CD4-positive, CD25-positive, alpha-beta regulatory T cell (primary cell): Measurements from ENCODE around the gene INTS13. TPM values are rescaled to one million over a fixed set of nuclear protein-coding genes. Genes with fewer than 3 reads are reported as not detected.

Source experiments
- ATAC-seq, 2 donors: fragments of 150-1000 bp; cut with Tn5 transposase; one replicate each; pipeline ENCODE4 v1.10.0; 2021; ENCODE audit warnings: low read depth in 2 of 2, moderate number of reproducible peaks in 2 of 2, moderate library complexity in 1 of 2
- DNase-seq, 3 donors: peaks; one replicate each; pipeline versions ENCODE4 v3.0.0 to v3.0.0-alpha.2; 2012 to 2022; ENCODE audit warnings: mixed read lengths in 1 of 3
- H3K27ac ChIP-seq: one replicate; pipeline ENCODE4 v1.7.0; 2013; ENCODE audit warnings: mild to moderate bottlenecking, low read length; ENCODE audit not compliant: insufficient read depth, poor library complexity, severe bottlenecking
- H3K27me3 ChIP-seq: one replicate; pipeline ENCODE4 v1.7.0; 2013; ENCODE audit warnings: low read length; ENCODE audit not compliant: control insufficient read depth, insufficient read depth
- H3K36me3 ChIP-seq: one replicate; pipeline ENCODE4 v1.7.0; 2013; ENCODE audit warnings: mild to moderate bottlenecking, low read length, moderate library complexity; ENCODE audit not compliant: control insufficient read depth, insufficient read depth
- H3K4me1 ChIP-seq: 2 replicates; pipeline ENCODE4 v1.7.0; 2013; ENCODE audit warnings: mild to moderate bottlenecking, low read length; ENCODE audit not compliant: insufficient read depth, control insufficient read depth, poor library complexity, severe bottlenecking
- H3K4me3 ChIP-seq: one replicate; pipeline ENCODE4 v1.7.0; 2013; ENCODE audit warnings: low read depth, mild to moderate bottlenecking, low read length, moderate library complexity
- H3K9me3 ChIP-seq, 2 experiments: 1 replicate in 1 of 2; 2 replicates in 1 of 2; pipeline ENCODE4 v1.7.0; 2013; ENCODE audit warnings: low read length in 2 of 2, mild to moderate bottlenecking in 1 of 2, moderate library complexity in 1 of 2; ENCODE audit not compliant: control insufficient read depth in 2 of 2
- H3K27ac Mint-ChIP-seq, 3 donors: one replicate each; pipeline ENCODE4 v1.8.0; 2020 to 2022; ENCODE audit warnings: mild to moderate bottlenecking in 3 of 3, mixed read lengths in 3 of 3, moderate library complexity in 2 of 3
- H3K27me3 Mint-ChIP-seq: one replicate; pipeline ENCODE4 v1.8.0; 2022; ENCODE audit warnings: mild to moderate bottlenecking, mixed read lengths
- H3K36me3 Mint-ChIP-seq: one replicate; pipeline ENCODE4 v1.8.0; 2020; ENCODE audit warnings: mixed read lengths
- H3K4me1 Mint-ChIP-seq, 4 donors: one replicate each; pipeline ENCODE4 v1.8.0; 2020 to 2022; ENCODE audit warnings: mixed read lengths in 4 of 4, mild to moderate bottlenecking in 1 of 4
- H3K4me3 Mint-ChIP-seq, 4 donors: one replicate each; pipeline ENCODE4 v1.8.0; 2020 to 2022; ENCODE audit warnings: mild to moderate bottlenecking in 4 of 4, mixed read lengths in 4 of 4, moderate library complexity in 3 of 4
- H3K9me3 Mint-ChIP-seq, 7 donors: one replicate each; pipeline ENCODE4 v1.8.0; 2020 to 2022; ENCODE audit warnings: mixed read lengths in 7 of 7, mild to moderate bottlenecking in 3 of 7, moderate library complexity in 2 of 7
- polyA plus RNA-seq, 4 donors: library from polyadenylated mRNA; unstranded; fragments of 300-500 nt; fragmentation: Illumina TruSeq; gene quantifications; one replicate each; pipeline ENCODE4 v1.2.3, GENCODE V29; 2021
- total RNA-seq: library from RNA; stranded (reverse); gene quantifications from one replicate; pipeline ENCODE4 v1.2.3, GENCODE V29; 2022

Gene INTS13
- total and polyA plus RNA-seq, 5 donors from 2014 or later: 28.8 to 42.5 (median 32.0) TPM

- Mint-ChIP-seq H3K27ac (no peak overlapping the region), H3K9me3 (peaks cover 0 to 3% (median 0%) of the 10 kb centered on the region in 7 donors), H3K27me3 (peaks cover 7% of the 10 kb centered on the region), H3K4me1 (peaks cover 0 to 2% (median 0%) of the 10 kb centered on the region in 4 donors), H3K4me3 (no peak overlapping the region), H3K36me3 (peaks cover 7% of the 10 kb centered on the region)
- no peak for ATAC-seq
- Histone ChIP-seq H3K27ac (no peak overlapping the region), H3K9me3 (peaks cover 0 to 3% of the 10 kb centered on the region in 2 experiments), H3K27me3 (peaks cover 2% of the 10 kb centered on the region), H3K36me3 (no peaks in the 10 kb centered on the region), H3K4me1 (no peaks in the 10 kb centered on the region), H3K4me3 (no peak overlapping the region)
- DNase-seq: no peak
Measured at GRCh38 chr12:26878661-26879119, 59.1 kb downstream of the INTS13 start.

GRCh38 chr12:26874501-26875296 lies 63.1 kb downstream of the INTS13 start:
- ATAC-seq (no peak), DNase-seq (no peak)
- no peak overlapping the region for H3K4me3 ChIP-seq
- H3K36me3 ChIP-seq: no peaks in the 10 kb centered on the region
- H3K27ac ChIP-seq: no peak overlapping the region
- no peaks in the 10 kb centered on the region for H3K9me3 ChIP-seq
- H3K36me3 Mint-ChIP-seq: no peaks in the 10 kb centered on the region
- H3K4me1 Mint-ChIP-seq: no peaks in the 10 kb centered on the region
- H3K9me3 Mint-ChIP-seq: no peaks in the 10 kb centered on the region
- H3K4me1 ChIP-seq: no peaks in the 10 kb centered on the region
- H3K4me3 Mint-ChIP-seq: no peak overlapping the region
- peaks cover 2% of the 10 kb centered on the region for H3K27me3 ChIP-seq
- peaks cover 5% of the 10 kb centered on the region for H3K27me3 Mint-ChIP-seq
- H3K27ac Mint-ChIP-seq: no peak overlapping the region

- Mint-ChIP-seq H3K4me3 (no peak overlapping the region), H3K4me1 (peaks cover 0 to 2% (median under 1%) of the 10 kb centered on the region in 4 donors), H3K27ac (no peak overlapping the region), H3K27me3 (peaks cover 5% of the 10 kb centered on the region), H3K9me3 (no peaks in the 10 kb centered on the region), H3K36me3 (no peaks in the 10 kb centered on the region)
- H3K27me3 ChIP-seq: peaks cover 2% of the 10 kb centered on the region
- no peaks in the 10 kb centered on the region for H3K4me1 ChIP-seq
- H3K4me3 ChIP-seq: no peak overlapping the region
- ATAC-seq: no peak
- no peak overlapping the region for H3K27ac ChIP-seq
- no peaks in the 10 kb centered on the region for H3K36me3 ChIP-seq
- H3K9me3 ChIP-seq: no peaks in the 10 kb centered on the region
- DNase-seq: no peak
Measured at GRCh38 chr12:26872625-26873024, 65.2 kb downstream of the INTS13 start.

GRCh38 chr12:26871985-26872384 lies 65.8 kb downstream of the INTS13 start:
- Mint-ChIP-seq H3K4me1 (peaks cover 4 to 7% (median 5%) of the 10 kb centered on the region in 4 donors), H3K27ac (no peak overlapping the region), H3K27me3 (peaks cover 5% of the 10 kb centered on the region), H3K9me3 (no peaks in the 10 kb centered on the region), H3K36me3 (no peaks in the 10 kb centered on the region), H3K4me3 (no peak overlapping the region)
- Histone ChIP-seq H3K9me3 (no peaks in the 10 kb centered on the region), H3K27ac (no peak overlapping the region), H3K4me1 (no peaks in the 10 kb centered on the region), H3K4me3 (no peak overlapping the region), H3K27me3 (peaks cover 2% of the 10 kb centered on the region), H3K36me3 (no peaks in the 10 kb centered on the region)
- no peak for ATAC-seq
- no peak for DNase-seq

GRCh38 chr12:26870491-26871419 lies 67.0 kb downstream of the INTS13 start:
- Mint-ChIP-seq H3K27me3 (peaks cover 5% of the 10 kb centered on the region), H3K9me3 (no peaks in the 10 kb centered on the region), H3K36me3 (no peaks in the 10 kb centered on the region), H3K4me3 (no peak overlapping the region), H3K4me1 (peaks cover 5 to 9% (median 7%) of the 10 kb centered on the region in 4 donors), H3K27ac (no peak overlapping the region)
- Histone ChIP-seq H3K27ac (no peak overlapping the region), H3K36me3 (no peaks in the 10 kb centered on the region), H3K4me1 (no peaks in the 10 kb centered on the region), H3K4me3 (no peak overlapping the region), H3K9me3 (no peaks in the 10 kb centered on the region), H3K27me3 (peaks cover 2% of the 10 kb centered on the region)
- DNase-seq (no peak), ATAC-seq (no peak)

- Histone ChIP-seq H3K27me3 (peaks cover 2% of the 10 kb centered on the region), H3K36me3 (no peaks in the 10 kb centered on the region), H3K4me3 (no peak overlapping the region), H3K27ac (no peak overlapping the region), H3K4me1 (no peaks in the 10 kb centered on the region), H3K9me3 (no peaks in the 10 kb centered on the region)
- no peak for ATAC-seq
- peaks cover 5 to 9% (median 7%) of the 10 kb centered on the region in 4 donors for H3K4me1 Mint-ChIP-seq
- DNase-seq: no peak
- H3K4me3 Mint-ChIP-seq: no peak overlapping the region
- peaks cover 11% of the 10 kb centered on the region for H3K27me3 Mint-ChIP-seq
- H3K36me3 Mint-ChIP-seq: no peaks in the 10 kb centered on the region
- H3K9me3 Mint-ChIP-seq: no peaks in the 10 kb centered on the region
- no peak overlapping the region for H3K27ac Mint-ChIP-seq
Measured at GRCh38 chr12:26869908-26870459, 67.8 kb downstream of the INTS13 start.

- Histone ChIP-seq H3K27ac (no peak overlapping the region), H3K36me3 (no peaks in the 10 kb centered on the region), H3K27me3 (peaks cover 5% of the 10 kb centered on the region), H3K4me1 (no peaks in the 10 kb centered on the region), H3K9me3 (no peaks in the 10 kb centered on the region), H3K4me3 (no peak overlapping the region)
- no peak for DNase-seq
- no peaks in the 10 kb centered on the region for H3K36me3 Mint-ChIP-seq
- peaks cover 5 to 9% (median 7%) of the 10 kb centered on the region in 4 donors for H3K4me1 Mint-ChIP-seq
- ATAC-seq: no peak
- H3K4me3 Mint-ChIP-seq: no peak overlapping the region
- H3K27me3 Mint-ChIP-seq: peaks cover 15% of the 10 kb centered on the region
- H3K27ac Mint-ChIP-seq: no peak overlapping the region
- no peaks in the 10 kb centered on the region for H3K9me3 Mint-ChIP-seq
Measured at GRCh38 chr12:26869104-26869494, 68.7 kb downstream of the INTS13 start.
